H1 (cell line): Measurements from ENCODE around the gene DIPK2A. TPM values are rescaled to one million over a fixed set of nuclear protein-coding genes. Genes with fewer than 3 reads are reported as not detected.

Experiments used
- CTCF ChIA-PET: fragments of 300-600 bp; sonication (Branson Sonifier 250); formaldehyde crosslinking; loops from one replicate; lab custom pipeline; 2021; ENCODE audit not compliant: partially characterized antibody; lab: Charles Lee
- POLR2A ChIA-PET: fragments of 300-600 bp; sonication (Branson Sonifier 250); formaldehyde crosslinking; loops from one replicate; lab custom pipeline; 2021; ENCODE audit warnings: inconsistent platforms; ENCODE audit not compliant: partially characterized antibody; lab: Charles Lee
- DNase-seq, 2 experiments: peaks; one replicate each; pipeline versions ENCODE4 v3.0.0 to v3.0.0-alpha.2; 2010 to 2022; ENCODE audit warnings: low spot score in 2 of 2, low read depth in 1 of 2, mixed read lengths in 1 of 2
- FAIRE-seq: peaks from 2 replicates; lab custom pipeline; 2011; peaks lifted over from hg19 to GRCh38; lab: Jason Lieb, UNC
- H2AFZ ChIP-seq: 2 replicates; pipeline ENCODE4 v1.8.1; 2012; ENCODE audit warnings: low read length, inconsistent platforms
- H2AK5ac ChIP-seq: 2 replicates; pipeline ENCODE4 v1.6.1; 2013; ENCODE audit warnings: low read depth, low read length
- H2BK120ac ChIP-seq: replicated peaks from 2 replicates; pipeline ENCODE3; 2013; ENCODE audit warnings: low read depth, low read length, inconsistent platforms
- H2BK12ac ChIP-seq: 2 replicates; pipeline ENCODE4 v1.6.1; 2013; ENCODE audit warnings: low read depth, low read length
- H2BK15ac ChIP-seq: 2 replicates; pipeline ENCODE4 v1.6.1; 2013; ENCODE audit warnings: low read length
- H2BK20ac ChIP-seq: 2 replicates; pipeline ENCODE4 v1.6.1; 2013; ENCODE audit warnings: low read length
- H2BK5ac ChIP-seq: 2 replicates; pipeline ENCODE4 v1.6.1; 2013; ENCODE audit warnings: low read depth, low read length
- H3K14ac ChIP-seq: 2 replicates; pipeline ENCODE4 v1.6.1; 2013; ENCODE audit warnings: inconsistent platforms; ENCODE audit not compliant: insufficient read length
- H3K18ac ChIP-seq: 2 replicates; pipeline ENCODE4 v1.6.1; 2013; ENCODE audit warnings: low read length; ENCODE audit errors: extremely low read depth
- H3K23ac ChIP-seq: 2 replicates; pipeline ENCODE4 v1.6.1; 2013; ENCODE audit warnings: inconsistent platforms; ENCODE audit not compliant: insufficient read length
- H3K23me2 ChIP-seq: 2 replicates; pipeline ENCODE4 v1.6.1; 2013; ENCODE audit warnings: low read depth, low read length
- H3K27ac ChIP-seq: 2 replicates; pipeline ENCODE4 v1.6.1; 2011; ENCODE audit warnings: low read depth, low read length, inconsistent platforms
- H3K27me3 ChIP-seq, 4 experiments: replicated peaks in 1 of 4; 1 replicate in 1 of 4; 2 replicates in 3 of 4; pipeline versions ENCODE4 v1.6.1 to v1.8.1; 2011 to 2013; ENCODE audit warnings: low read length in 3 of 4, mild to moderate bottlenecking in 3 of 4, inconsistent platforms in 2 of 4, mixed read lengths in 2 of 4, moderate library complexity in 1 of 4; ENCODE audit not compliant: control insufficient read depth in 3 of 4, insufficient read depth in 3 of 4; ENCODE audit errors: extremely low read depth in 1 of 4
- H3K36me3 ChIP-seq, 4 experiments: 2 replicates each; pipeline versions ENCODE4 v1.6.1 to v1.8.1; 2011 to 2013; ENCODE audit warnings: mild to moderate bottlenecking in 4 of 4, low read length in 3 of 4, moderate library complexity in 2 of 4, control low read depth in 1 of 4, inconsistent platforms in 1 of 4; ENCODE audit not compliant: insufficient read depth in 4 of 4, control insufficient read depth in 2 of 4
- H3K4ac ChIP-seq: replicated peaks from 2 replicates; pipeline ENCODE3; 2013; ENCODE audit warnings: low read length, low read depth, mixed read lengths, inconsistent platforms; ENCODE audit not compliant: insufficient read length
- H3K4me1 ChIP-seq, 4 experiments: replicated peaks in 1 of 4; 1 replicate in 1 of 4; 2 replicates in 3 of 4; pipeline versions ENCODE4 v1.6.1 to v1.8.1; 2011 to 2013; ENCODE audit warnings: low read length in 3 of 4, inconsistent platforms in 2 of 4, mixed read lengths in 1 of 4; ENCODE audit not compliant: insufficient read depth in 4 of 4, control insufficient read depth in 3 of 4
- H3K4me2 ChIP-seq, 2 experiments: 2 replicates each; pipeline versions ENCODE4 v1.6.1 to v1.8.1; 2011 to 2013; ENCODE audit warnings: low read depth in 2 of 2, low read length in 2 of 2, control low read depth in 1 of 2, inconsistent platforms in 1 of 2, mild to moderate bottlenecking in 1 of 2; ENCODE audit not compliant: insufficient read depth in 1 of 2
- H3K4me3 ChIP-seq, 4 experiments: fragments of 200-600, 300-600 bp in 1 of 4; sonication (generic), shearing (Covaris generic), sonication (Bioruptor Twin) in 1 of 4; 2 replicates each; pipeline versions ENCODE4 v1.5.1 to v1.8.1; 2011 to 2016; ENCODE audit warnings: low read length in 4 of 4, low read depth in 3 of 4, control low read depth in 2 of 4, inconsistent platforms in 2 of 4, mild to moderate bottlenecking in 2 of 4, mixed read lengths in 1 of 4, moderate library complexity in 1 of 4; ENCODE audit not compliant: insufficient read depth in 2 of 4; ENCODE audit errors: extremely low read depth in 1 of 4
- H3K56ac ChIP-seq: replicated peaks from 2 replicates; pipeline ENCODE3; 2013; ENCODE audit warnings: low read depth, mild to moderate bottlenecking, mixed read lengths, low read length, inconsistent platforms; ENCODE audit not compliant: insufficient read length
- H3K79me1 ChIP-seq: 2 replicates; pipeline ENCODE4 v1.6.1; 2013; ENCODE audit warnings: low read depth, low read length, control low read depth
- H3K79me2 ChIP-seq, 2 experiments: 2 replicates each; pipeline versions ENCODE4 v1.6.1 to v1.8.1; 2012 to 2013; ENCODE audit warnings: low read length in 2 of 2, mild to moderate bottlenecking in 2 of 2, inconsistent platforms in 1 of 2; ENCODE audit not compliant: insufficient read depth in 2 of 2, control insufficient read depth in 1 of 2
- H3K9ac ChIP-seq, 4 experiments: replicated peaks in 1 of 4; 1 replicate in 1 of 4; 2 replicates in 3 of 4; pipeline versions ENCODE4 v1.6.1 to v1.8.1; 2011 to 2013; ENCODE audit warnings: low read depth in 3 of 4, low read length in 3 of 4, control low read depth in 2 of 4, mild to moderate bottlenecking in 2 of 4, moderate library complexity in 2 of 4, inconsistent platforms in 1 of 4; ENCODE audit errors: extremely low read depth in 1 of 4
- H3K9me3 ChIP-seq, 2 experiments: 2 replicates each; pipeline versions ENCODE4 v1.6.1 to v1.8.1; 2012 to 2013; ENCODE audit warnings: mild to moderate bottlenecking in 2 of 2, moderate library complexity in 2 of 2, control low read depth in 1 of 2, inconsistent platforms in 1 of 2, low read depth in 1 of 2, low read length in 1 of 2, mixed read lengths in 1 of 2; ENCODE audit not compliant: insufficient read depth in 2 of 2
- H4K20me1 ChIP-seq, 2 experiments: replicated peaks in 1 of 2; 2 replicates each; pipeline versions ENCODE3 to v1.8.1; 2011 to 2013; ENCODE audit warnings: inconsistent platforms in 2 of 2, low read length in 2 of 2, mild to moderate bottlenecking in 1 of 2; ENCODE audit not compliant: insufficient read depth in 2 of 2, control insufficient read depth in 1 of 2
- H4K5ac ChIP-seq: 2 replicates; pipeline ENCODE4 v1.6.1; 2013; ENCODE audit warnings: low read length, low read depth, mixed read lengths, inconsistent platforms; ENCODE audit not compliant: insufficient read length
- H4K8ac ChIP-seq: 2 replicates; pipeline ENCODE4 v1.8.0; 2013; ENCODE audit warnings: mild to moderate bottlenecking, moderate library complexity, low read length, inconsistent platforms; ENCODE audit not compliant: insufficient read depth; ENCODE audit errors: extremely low read depth
- H4K91ac ChIP-seq: replicated peaks from 2 replicates; pipeline ENCODE3; 2013; ENCODE audit warnings: low read length, mixed read lengths, inconsistent platforms; ENCODE audit not compliant: insufficient read length
- ASH2L ChIP-seq: fragments of 200-600, 300-600 bp; sonication (generic); IDR thresholded peaks from one replicate; pipeline ENCODE4 v1.7.1; 2017; ENCODE audit warnings: low read length
- EGR1 ChIP-seq: IDR thresholded peaks from 2 replicates; pipeline ENCODE4 v1.6.1; 2011; ENCODE audit warnings: low read depth, low read length, borderline replicate concordance
- GTF2F1 ChIP-seq: IDR thresholded peaks from 2 replicates; pipeline ENCODE4 v1.6.1; 2012; ENCODE audit warnings: low read depth, low read length, improper control_type of control experiment, borderline replicate concordance
- KDM5A ChIP-seq: fragments of 200-600 bp; IDR thresholded peaks from 2 replicates; pipeline ENCODE4 v1.7.1; 2012; ENCODE audit warnings: mild to moderate bottlenecking, low read length, inconsistent platforms, mixed read lengths
- NRF1 ChIP-seq: IDR thresholded peaks from 2 replicates; pipeline ENCODE4 v1.6.1; 2011; ENCODE audit warnings: mild to moderate bottlenecking, low read depth, low read length, improper control_type of control experiment
- POLR2A ChIP-seq, 2 experiments: IDR thresholded peaks; 1 replicate in 1 of 2; 2 replicates in 1 of 2; pipeline ENCODE4 v1.6.1; 2011; ENCODE audit warnings: low read depth in 2 of 2, low read length in 2 of 2, mild to moderate bottlenecking in 2 of 2; ENCODE audit errors: control extremely low read depth in 1 of 2
- RAD21 ChIP-seq, 2 experiments: IDR thresholded peaks in 1 of 2; conservative IDR thresholded peaks in 1 of 2; 2 replicates each; pipeline ENCODE4 v1.6.1; 2011; ENCODE audit warnings: low read depth in 2 of 2, low read length in 2 of 2, improper control_type of control experiment in 1 of 2, inconsistent platforms in 1 of 2, mild to moderate bottlenecking in 1 of 2, moderate library complexity in 1 of 2
- SAP30 ChIP-seq: fragments of 300-600 bp; sonication (generic); IDR thresholded peaks from 2 replicates; pipeline ENCODE4 v1.7.1; 2012; ENCODE audit warnings: low read length, moderate library complexity, mild to moderate bottlenecking, inconsistent platforms; ENCODE audit not compliant: insufficient read depth, insufficient replicate concordance
- SP2 ChIP-seq: IDR thresholded peaks from 2 replicates; pipeline ENCODE4 v1.6.1; 2012; ENCODE audit warnings: mild to moderate bottlenecking, low read length, inconsistent platforms
- SP4 ChIP-seq: IDR thresholded peaks from 2 replicates; pipeline ENCODE4 v1.6.1; 2012; ENCODE audit warnings: low read length, inconsistent platforms
- SUZ12 ChIP-seq: fragments of 200-600 bp; sonication (generic); IDR thresholded peaks from 2 replicates; pipeline ENCODE4 v1.6.1; 2012; ENCODE audit warnings: mild to moderate bottlenecking, inconsistent platforms, low read length, moderate library complexity, mixed read lengths
- TCF12 ChIP-seq: IDR thresholded peaks from 2 replicates; pipeline ENCODE4 v1.6.1; 2011; ENCODE audit warnings: low read depth, mild to moderate bottlenecking, low read length
- TEAD4 ChIP-seq: IDR thresholded peaks from 2 replicates; pipeline ENCODE4 v1.6.1; 2012; ENCODE audit warnings: low read depth, low read length, inconsistent platforms, mixed read lengths
- ZNF274 ChIP-seq: IDR thresholded peaks from 2 replicates; pipeline ENCODE4 v1.7.0; 2012; ENCODE audit warnings: low read length, borderline replicate concordance; ENCODE audit errors: extremely low read depth
- WGBS, 2 experiments: shearing (Covaris generic) in 1 of 2; methylation state at CpG; one replicate each; pipeline versions ENCODE4 v1.1.6 to v1.1.7; 2013 to 2015; ENCODE audit warnings: low lambda C conversion rate in 2 of 2, mixed read lengths in 2 of 2, inconsistent platforms in 1 of 2, low coverage in 1 of 2, missing lambda C conversion rate in 1 of 2; ENCODE audit not compliant: insufficient replicate concordance in 2 of 2, insufficient coverage in 1 of 2, insufficient read length in 1 of 2; ENCODE audit errors: extremely low coverage in 1 of 2, missing lambda C conversion rate in 1 of 2; 5-methylcytosine and 5-hydroxymethylcytosine counted together
- polyA plus RNA-seq, 7 experiments: library from polyadenylated mRNA; depleted of rRNA in 3 of 7; stranded (reverse) in 5 of 7; unstranded in 2 of 7; fragments of >200 nt in 5 of 7; fragments of 200-250 nt in 2 of 7; gene quantifications; 1 replicate in 5 of 7; 2 replicates in 1 of 7; 4 replicates in 1 of 7; pipeline versions ENCODE4 v1.2.1 to v1.2.3, GENCODE V29; 2011 to 2013; ENCODE audit warnings: missing spikeins in 2 of 7, mixed read lengths in 2 of 7
- total RNA-seq: library from RNA; stranded (reverse); fragmentation: NEBNext Ultra II Directional; extraction: Animal tissue kit (Norgen Biotek cat#: 25700); gene quantifications from 2 replicates; pipeline ENCODE4 v1.2.1, GENCODE V29; 2021
- TF ChIP-seq, protein P1 (sequence below): IDR thresholded peaks from 2 replicates; pipeline ENCODE4 v1.6.1; 2011; ENCODE audit warnings: low read length, improper control_type of control experiment

Gene DIPK2A
- total and polyA plus RNA-seq, 2 of the 8 experiments (the other 6 are each of a cell fraction or from before 2014, with no cell fraction given), result 18.4 to 28.7 TPM

DNA sequence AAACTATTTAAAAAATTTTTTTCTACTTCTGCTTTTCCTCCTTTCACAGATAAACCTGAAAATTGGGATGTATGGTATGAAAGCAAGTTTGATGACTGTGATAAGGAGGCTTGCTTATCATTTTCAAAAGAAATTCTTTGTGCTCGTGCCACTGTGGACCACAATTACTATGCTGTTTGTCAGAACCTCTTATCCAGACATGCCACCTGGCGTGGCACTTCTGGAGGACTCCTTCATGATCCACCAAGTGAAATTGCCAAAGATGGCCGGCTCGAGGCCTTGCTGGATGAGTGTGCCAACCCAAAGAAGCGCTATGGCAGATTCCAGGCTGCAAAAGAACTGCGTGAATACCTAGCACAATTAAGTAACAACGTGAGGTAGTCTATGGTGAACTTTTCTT, 17.8 kb downstream of the DIPK2A start:
- Histone ChIP-seq H4K8ac (no peak overlapping the region), H4K91ac (no peak overlapping the region), H2BK12ac (no peak overlapping the region), H2AK5ac (no peak overlapping the region), H3K27ac (no peak overlapping the region), H2AFZ (no peak overlapping the region), H2BK20ac (no peak overlapping the region), H3K4me1 (no peaks in the 10 kb centered on the region; a peak in 1 of 7 replicates), H3K79me1 (no peaks in the 10 kb centered on the region), H3K4me3 (no peak overlapping the region), H2BK120ac (no peak overlapping the region), H2BK15ac (no peak overlapping the region), H4K5ac (no peak overlapping the region), H3K4me2 (no peak overlapping the region), H3K56ac (no peak overlapping the region), H3K23me2 (no peaks in the 10 kb centered on the region), H2BK5ac (no peak overlapping the region)
- POLR2A ChIA-PET, result no interaction called here
- WGBS, 2 experiments, result 92% methylated on average over 7 of the region's 7 CpGs; no CpG with 5 or more reads in 1 of the 2 experiments
- TF ChIP-seq, protein P1, sequence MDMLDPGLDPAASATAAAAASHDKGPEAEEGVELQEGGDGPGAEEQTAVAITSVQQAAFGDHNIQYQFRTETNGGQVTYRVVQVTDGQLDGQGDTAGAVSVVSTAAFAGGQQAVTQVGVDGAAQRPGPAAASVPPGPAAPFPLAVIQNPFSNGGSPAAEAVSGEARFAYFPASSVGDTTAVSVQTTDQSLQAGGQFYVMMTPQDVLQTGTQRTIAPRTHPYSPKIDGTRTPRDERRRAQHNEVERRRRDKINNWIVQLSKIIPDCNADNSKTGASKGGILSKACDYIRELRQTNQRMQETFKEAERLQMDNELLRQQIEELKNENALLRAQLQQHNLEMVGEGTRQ, result no peak
- TF ChIP-seq SP2, result no peak
- no peak for TF ChIP-seq GTF2F1
- TF ChIP-seq TCF12, result no peak
- TF ChIP-seq SAP30, result no peak
- no peak for TF ChIP-seq SUZ12
- no peak for TF ChIP-seq TEAD4
- no peak for TF ChIP-seq SP4
- no peak for TF ChIP-seq NRF1
- no peak for TF ChIP-seq ASH2L
- TF ChIP-seq ZNF274, result no peak
- no peak for TF ChIP-seq KDM5A
- no peak for TF ChIP-seq POLR2A (IDR thresholded peaks at IDR 0.05; ENCODE audit: control extremely low read depth in 1 of 2, low read depth in 2 of 2, low read length in 2 of 2)
- TF ChIP-seq EGR1, result no peak
- TF ChIP-seq RAD21 (IDR thresholded peaks at IDR 0.05 in 1 of 2, conservative IDR thresholded peaks at IDR 0.05 in 1 of 2; ENCODE audit: low read depth in 2 of 2, low read length in 2 of 2), result no peak
- TF ChIP-seq, all 59 proteins: peak for 0
- Histone ChIP-seq H3K79me2 (peaks cover 6 to 59% of the 10 kb centered on the region in 2 experiments; a peak in 3 of 4 replicates), H3K18ac (no peak overlapping the region), H3K14ac (no peak overlapping the region), H4K20me1 (peaks cover 0 to 5% of the 10 kb centered on the region in 2 experiments), H3K9me3 (no peaks in the 10 kb centered on the region), H3K23ac (no peak overlapping the region), H3K36me3 (peaks cover 0 to 16% (median 4%) of the 10 kb centered on the region in 4 experiments; a peak in 4 of 8 replicates), H3K4ac (no peak overlapping the region), H3K9ac (no peak overlapping the region), H3K27me3 (no peaks in the 10 kb centered on the region)
- CTCF ChIA-PET, result no interaction called here
- no peak for DNase-seq
- no peak for FAIRE-seq
